B cell (primary cell): Measurements from ENCODE around the gene CPNE9. TPM values are rescaled to one million over a fixed set of nuclear protein-coding genes. Genes with fewer than 3 reads are reported as not detected.

Experiments used
- ATAC-seq: fragments of 200-7000 bp; cut with Tn5 transposase; one replicate; pipeline ENCODE4 v1.10.0; 2021; ENCODE audit warnings: low read depth, mild to moderate bottlenecking, moderate number of reproducible peaks, moderate library complexity
- CTCF ChIA-PET: fragments of 350-600 bp; sonication (Branson Sonifier 250); formaldehyde crosslinking; loops from one replicate; lab custom pipeline; 2021; ENCODE audit warnings: antibody characterized with exemption, inconsistent platforms; lab: Charles Lee
- POLR2A ChIA-PET: fragments of 350-600 bp; sonication (Branson Sonifier 250); formaldehyde crosslinking; loops from one replicate; lab custom pipeline; 2021; ENCODE audit warnings: antibody characterized with exemption; lab: Charles Lee
- DNase-seq: peaks from one replicate; pipeline ENCODE4 v3.0.0; 2013
- H2AFZ ChIP-seq: 2 replicates; pipeline ENCODE4 v1.6.1; 2012; ENCODE audit warnings: mild to moderate bottlenecking, low read depth, low read length; ENCODE audit not compliant: insufficient read depth, poor library complexity, severe bottlenecking
- H3K27ac ChIP-seq, 2 donors: 1 replicate in 1 of 2; 2 replicates in 1 of 2; pipeline ENCODE4 v1.5.1; 2012 to 2013; ENCODE audit warnings: low read length in 2 of 2, mild to moderate bottlenecking in 2 of 2, moderate library complexity in 1 of 2
- H3K27me3 ChIP-seq, 4 experiments: fragments of 200-600 bp in 1 of 4; sonication (generic) in 1 of 4; replicated peaks in 1 of 4; 1 replicate in 2 of 4; 2 replicates in 2 of 4; pipeline versions ENCODE4 v1.6.1 to v1.7.0; 2013 to 2016; ENCODE audit warnings: low read length in 3 of 4, mild to moderate bottlenecking in 2 of 4, mixed read lengths in 1 of 4, moderate library complexity in 1 of 4; ENCODE audit not compliant: insufficient read depth in 4 of 4, control insufficient read depth in 3 of 4; ENCODE audit errors: control extremely low read depth in 1 of 4
- H3K36me3 ChIP-seq, 2 experiments: replicated peaks in 1 of 2; 1 replicate in 1 of 2; 2 replicates in 1 of 2; pipeline versions ENCODE4 v1.6.1 to v1.7.1; 2013; ENCODE audit warnings: low read length in 1 of 2; ENCODE audit not compliant: insufficient read depth in 2 of 2, control insufficient read depth in 1 of 2; ENCODE audit errors: control extremely low read depth in 1 of 2, extremely low read depth in 1 of 2
- H3K4me1 ChIP-seq, 2 donors: fragments of 200-600 bp in 1 of 2; sonication (generic) in 1 of 2; 1 replicate in 1 of 2; 2 replicates in 1 of 2; pipeline versions ENCODE4 v1.5.1 to v1.6.1; 2013 to 2017; ENCODE audit warnings: low read length in 2 of 2; ENCODE audit not compliant: control insufficient read depth in 2 of 2, insufficient read depth in 2 of 2
- H3K4me2 ChIP-seq: replicated peaks from 2 replicates; pipeline ENCODE3; 2012; ENCODE audit warnings: mild to moderate bottlenecking, low read depth, low read length; ENCODE audit not compliant: poor library complexity, severe bottlenecking
- H3K4me3 ChIP-seq, 5 experiments: fragments of 200-600 bp in 1 of 5; sonication (generic) in 1 of 5; 1 replicate in 3 of 5; 2 replicates in 2 of 5; pipeline versions ENCODE4 v1.5.1 to v1.7.0; 2011 to 2016; ENCODE audit warnings: low read length in 4 of 5, mild to moderate bottlenecking in 4 of 5, low read depth in 2 of 5, control low read depth in 1 of 5, moderate library complexity in 1 of 5; ENCODE audit not compliant: insufficient read depth in 1 of 5; ENCODE audit errors: control extremely low read depth in 1 of 5, extremely low read depth in 1 of 5
- H3K79me2 ChIP-seq: fragments of 200-600 bp; sonication (generic); one replicate; pipeline ENCODE4 v1.6.0; 2016; ENCODE audit warnings: low read length; ENCODE audit not compliant: control insufficient read depth, insufficient read depth
- H3K9ac ChIP-seq: fragments of 200-600 bp; sonication (generic); 2 replicates; pipeline ENCODE4 v1.6.1; 2017; ENCODE audit warnings: mild to moderate bottlenecking, low read length, moderate library complexity
- H3K9me3 ChIP-seq, 3 donors: one replicate each; pipeline versions ENCODE4 v1.6.1 to v1.7.1; 2013; ENCODE audit warnings: low read length in 2 of 3; ENCODE audit not compliant: control insufficient read depth in 2 of 3, insufficient read depth in 1 of 3; ENCODE audit errors: control extremely low read depth in 1 of 3
- H4K20me1 ChIP-seq: 2 replicates; pipeline ENCODE4 v1.6.0; 2012; ENCODE audit warnings: mild to moderate bottlenecking, low read length; ENCODE audit not compliant: insufficient read depth, control insufficient read depth, poor library complexity, severe bottlenecking
- H3K27ac Mint-ChIP-seq: one replicate; pipeline ENCODE4 v1.8.0; 2021; ENCODE audit warnings: mixed read lengths
- H3K27me3 Mint-ChIP-seq: one replicate; pipeline ENCODE4 v1.8.0; 2021; ENCODE audit warnings: mixed read lengths
- H3K4me1 Mint-ChIP-seq: one replicate; pipeline ENCODE4 v1.8.0; 2021; ENCODE audit warnings: mixed read lengths
- H3K4me3 Mint-ChIP-seq: one replicate; pipeline ENCODE4 v1.8.0; 2021; ENCODE audit warnings: mixed read lengths
- H3K9me3 Mint-ChIP-seq: one replicate; pipeline ENCODE4 v1.8.0; 2022; ENCODE audit warnings: mixed read lengths; ENCODE audit not compliant: insufficient read depth
- EZH2 ChIP-seq: IDR thresholded peaks from 2 replicates; pipeline ENCODE4 v1.6.1; 2012; ENCODE audit warnings: borderline replicate concordance, low read depth, mild to moderate bottlenecking, moderate library complexity, low read length; ENCODE audit not compliant: insufficient read depth, poor library complexity, severe bottlenecking
- WGBS: methylation state at CpG from one replicate; pipeline ENCODE4 v1.1.5; 2013; ENCODE audit warnings: missing lambda C conversion rate; ENCODE audit not compliant: insufficient coverage; 5-methylcytosine and 5-hydroxymethylcytosine counted together
- intact Hi-C: fragments of 100-400 bp; cut with micrococcal nuclease; formaldehyde crosslinking; loops from one replicate; pipeline ENCODE4 v1.10.0; 2022
- polyA plus RNA-seq: library from polyadenylated mRNA; depleted of rRNA; stranded (reverse); fragments of >200 nt; gene quantifications from 2 replicates; pipeline ENCODE4 v1.2.3, GENCODE V29; 2012
- total RNA-seq, 2 donors: library from RNA; stranded (reverse); fragments of 120-200 nt in 1 of 2; gene quantifications; 1 replicate in 1 of 2; 2 replicates in 1 of 2; pipeline versions ENCODE4 v1.2.3 to v1.2.4, GENCODE V29; 2013 to 2022
- TF ChIP-seq, protein P1 (sequence below): fragments of 200-600 bp; IDR thresholded peaks from one replicate; pipeline ENCODE4 v1.8.0; 2022; ENCODE audit warnings: antibody characterized with exemption, mild to moderate bottlenecking

Gene CPNE9
- total and polyA plus RNA-seq, 2 donors (not counting 1 experiment from before 2014, with no cell fraction given): 0.30 to 0.37 TPM

DNA sequence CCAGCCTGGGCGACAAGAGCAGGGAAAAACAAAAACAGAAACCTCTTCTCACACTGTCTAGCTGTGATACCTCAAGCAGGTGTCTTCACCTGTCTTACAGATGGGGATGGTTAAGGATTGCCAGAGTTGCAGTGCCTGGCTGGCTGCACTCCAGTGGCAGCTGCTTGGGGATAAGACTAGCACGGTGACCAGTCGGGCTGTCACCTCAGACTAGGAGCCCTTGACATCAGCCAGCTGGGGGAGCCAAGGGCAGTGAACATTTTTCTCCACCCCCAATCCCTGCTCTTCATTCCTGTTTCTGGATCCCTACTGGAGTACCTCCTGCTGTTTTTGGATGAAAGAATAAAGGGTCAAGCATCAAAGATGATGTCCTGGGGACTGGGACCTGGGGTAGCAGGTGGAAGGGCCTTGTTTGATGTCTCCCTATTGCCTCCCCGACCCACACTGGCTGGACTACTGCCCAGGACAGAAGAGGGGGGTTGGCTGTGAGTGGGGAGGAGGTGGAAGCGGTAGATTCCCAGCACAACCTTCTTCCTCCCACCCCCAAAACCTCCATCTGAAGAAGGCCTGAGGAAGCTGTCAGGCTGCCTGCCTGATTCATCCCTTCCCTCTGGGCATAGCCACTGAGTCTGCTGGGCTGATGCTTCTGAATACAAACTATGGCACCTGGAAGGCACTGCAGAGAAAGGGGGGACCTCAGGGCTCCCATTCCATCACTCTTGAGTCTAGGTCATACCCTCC, 7.0 kb upstream of the CPNE9 start:
- H3K4me3 ChIP-seq: no peak overlapping the region
- no peaks in the 10 kb centered on the region for H3K9me3 Mint-ChIP-seq

DNA sequence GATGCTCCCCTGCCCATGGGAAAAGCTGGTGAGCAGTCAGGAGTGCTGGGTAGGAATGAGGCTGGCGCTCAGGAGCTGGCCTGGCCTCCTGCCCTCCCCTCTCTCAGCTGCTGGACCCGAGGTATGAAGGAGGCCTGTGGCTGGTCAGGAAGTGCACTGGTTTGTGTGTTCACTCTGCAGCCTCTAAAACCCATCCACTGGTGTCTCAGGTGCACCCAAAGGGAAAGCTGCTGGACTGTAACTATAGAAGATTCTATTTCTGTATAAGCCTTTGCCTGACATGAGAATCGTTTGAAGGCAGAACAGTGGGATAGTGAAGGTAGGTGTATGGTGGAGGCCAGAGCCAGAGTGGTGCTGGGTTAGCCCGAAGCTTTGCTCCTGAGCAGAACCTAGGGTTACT, 5.7 kb upstream of the CPNE9 start:
- no peak overlapping the region for H3K27ac Mint-ChIP-seq
- CTCF ChIA-PET: interaction anchor here (1.2 kb wide), 1 partner anchor 30 kb away, joined by 3 read pairs; no protein-coding TSS in a partner anchor

More for the DNA sequence above, 7.0 kb upstream of the CPNE9 start:
- Histone ChIP-seq H3K36me3 (peaks cover 3 to 92% of the 10 kb centered on the region in 2 experiments), H2AFZ (no peak overlapping the region), H3K4me2 (no peak overlapping the region), H3K9ac (no peak overlapping the region), H3K79me2 (no peaks in the 10 kb centered on the region), H3K4me1 (peaks cover 0 to under 1% of the 10 kb centered on the region in 2 donors), H3K27ac (no peak overlapping the region), H3K9me3 (no peaks in the 10 kb centered on the region), H3K27me3 (no peaks in the 10 kb centered on the region), H4K20me1 (peaks cover 83% of the 10 kb centered on the region)
- ATAC-seq (no peak), DNase-seq (no peak)
- 100% methylated on average over 2 of the region's 5 CpGs for WGBS
- intact Hi-C loops: no loop called here
- H3K27ac Mint-ChIP-seq: no peak overlapping the region
- ChIA-PET CTCF (no interaction called here), POLR2A (no interaction called here)
- TF ChIP-seq, protein P1, sequence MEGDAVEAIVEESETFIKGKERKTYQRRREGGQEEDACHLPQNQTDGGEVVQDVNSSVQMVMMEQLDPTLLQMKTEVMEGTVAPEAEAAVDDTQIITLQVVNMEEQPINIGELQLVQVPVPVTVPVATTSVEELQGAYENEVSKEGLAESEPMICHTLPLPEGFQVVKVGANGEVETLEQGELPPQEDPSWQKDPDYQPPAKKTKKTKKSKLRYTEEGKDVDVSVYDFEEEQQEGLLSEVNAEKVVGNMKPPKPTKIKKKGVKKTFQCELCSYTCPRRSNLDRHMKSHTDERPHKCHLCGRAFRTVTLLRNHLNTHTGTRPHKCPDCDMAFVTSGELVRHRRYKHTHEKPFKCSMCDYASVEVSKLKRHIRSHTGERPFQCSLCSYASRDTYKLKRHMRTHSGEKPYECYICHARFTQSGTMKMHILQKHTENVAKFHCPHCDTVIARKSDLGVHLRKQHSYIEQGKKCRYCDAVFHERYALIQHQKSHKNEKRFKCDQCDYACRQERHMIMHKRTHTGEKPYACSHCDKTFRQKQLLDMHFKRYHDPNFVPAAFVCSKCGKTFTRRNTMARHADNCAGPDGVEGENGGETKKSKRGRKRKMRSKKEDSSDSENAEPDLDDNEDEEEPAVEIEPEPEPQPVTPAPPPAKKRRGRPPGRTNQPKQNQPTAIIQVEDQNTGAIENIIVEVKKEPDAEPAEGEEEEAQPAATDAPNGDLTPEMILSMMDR: no peak
- TF ChIP-seq EZH2: no peak
- H3K4me1 Mint-ChIP-seq: peaks cover 2% of the 10 kb centered on the region
- no peak overlapping the region for H3K4me3 Mint-ChIP-seq
- no peaks in the 10 kb centered on the region for H3K27me3 Mint-ChIP-seq

More for the DNA sequence above, 5.7 kb upstream of the CPNE9 start:
- no peaks in the 10 kb centered on the region for H3K79me2 ChIP-seq
- H3K27me3 ChIP-seq: no peaks in the 10 kb centered on the region
- peaks cover 74% of the 10 kb centered on the region for H4K20me1 ChIP-seq
- no peak overlapping the region for H3K4me2 ChIP-seq
- peaks cover 3% of the 10 kb centered on the region for H3K4me1 Mint-ChIP-seq
- no peak overlapping the region for H3K4me3 Mint-ChIP-seq
- H3K4me3 ChIP-seq: no peak overlapping the region
- no peaks in the 10 kb centered on the region for H3K9me3 ChIP-seq
- no peaks in the 10 kb centered on the region for H3K4me1 ChIP-seq
- H3K9ac ChIP-seq: no peak overlapping the region
- no peak for ATAC-seq
- peaks cover 3 to 88% of the 10 kb centered on the region in 2 experiments for H3K36me3 ChIP-seq
- H2AFZ ChIP-seq: no peak overlapping the region
- DNase-seq: no peak
- H3K27ac ChIP-seq: no peak overlapping the region
- intact Hi-C loops: no loop called here
- POLR2A ChIA-PET: no interaction called here
- no peaks in the 10 kb centered on the region for H3K9me3 Mint-ChIP-seq
- peaks cover under 1% of the 10 kb centered on the region for H3K27me3 Mint-ChIP-seq
- WGBS: 84% methylated on average over 3 of the region's 4 CpGs
- TF ChIP-seq, protein P1: no peak
- TF ChIP-seq EZH2: no peak
